Neural cell (in vitro differentiated cells): ENCODE results near the gene ACVRL1.

Source experiments
- EP300 ChIP-seq: fragments of 450-650 bp; conservative IDR thresholded peaks from 2 replicates; pipeline ENCODE4 v1.6.1; 2014; ENCODE audit warnings: antibody characterized with exemption, mild to moderate bottlenecking, moderate library complexity; ENCODE audit not compliant: poor library complexity, severe bottlenecking
- MXI1 ChIP-seq: fragments of 450-650 bp; conservative IDR thresholded peaks from 2 replicates; pipeline ENCODE4 v1.6.1; 2014; ENCODE audit warnings: antibody characterized with exemption, mild to moderate bottlenecking; ENCODE audit not compliant: poor library complexity, severe bottlenecking
- POLR2AphosphoS5 ChIP-seq: IDR thresholded peaks from 2 replicates; pipeline ENCODE4 v1.6.1; 2012
- RAD21 ChIP-seq: fragments of 450-650 bp; conservative IDR thresholded peaks from 2 replicates; pipeline ENCODE4 v1.6.1; 2014; ENCODE audit warnings: antibody characterized with exemption, mild to moderate bottlenecking, moderate library complexity
- TF ChIP-seq, protein P1 (sequence below): fragments of 450-650 bp; IDR thresholded peaks from 2 replicates; pipeline ENCODE4 v1.5.1; 2014; ENCODE audit warnings: antibody characterized with exemption, mild to moderate bottlenecking, moderate library complexity; ENCODE audit not compliant: poor library complexity, severe bottlenecking
- TF ChIP-seq, protein P2 (sequence below): IDR thresholded peaks from 2 replicates; pipeline ENCODE4 v1.6.1; 2012; ENCODE audit warnings: borderline replicate concordance

DNA sequence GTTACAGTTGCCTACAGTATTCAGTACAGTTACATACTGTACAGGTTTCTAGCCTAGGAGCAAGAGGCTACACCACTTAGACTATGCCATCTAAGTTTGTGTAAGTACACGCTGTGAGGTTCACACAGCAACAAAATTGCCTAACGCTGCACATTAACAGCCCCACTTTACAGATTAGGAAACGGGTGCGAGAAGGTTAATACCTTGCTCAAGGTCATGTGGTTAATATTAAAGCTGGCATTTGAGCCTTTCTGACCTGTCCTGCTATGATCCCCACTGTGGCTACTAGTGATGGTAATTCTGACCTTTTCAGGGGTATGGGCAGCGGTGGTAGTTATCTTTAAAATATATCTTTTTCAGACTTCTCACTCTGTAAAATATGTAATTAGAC, 65.1 kb downstream of the ACVRL1 start:
- no peak for TF ChIP-seq RAD21
- TF ChIP-seq, protein P1, sequence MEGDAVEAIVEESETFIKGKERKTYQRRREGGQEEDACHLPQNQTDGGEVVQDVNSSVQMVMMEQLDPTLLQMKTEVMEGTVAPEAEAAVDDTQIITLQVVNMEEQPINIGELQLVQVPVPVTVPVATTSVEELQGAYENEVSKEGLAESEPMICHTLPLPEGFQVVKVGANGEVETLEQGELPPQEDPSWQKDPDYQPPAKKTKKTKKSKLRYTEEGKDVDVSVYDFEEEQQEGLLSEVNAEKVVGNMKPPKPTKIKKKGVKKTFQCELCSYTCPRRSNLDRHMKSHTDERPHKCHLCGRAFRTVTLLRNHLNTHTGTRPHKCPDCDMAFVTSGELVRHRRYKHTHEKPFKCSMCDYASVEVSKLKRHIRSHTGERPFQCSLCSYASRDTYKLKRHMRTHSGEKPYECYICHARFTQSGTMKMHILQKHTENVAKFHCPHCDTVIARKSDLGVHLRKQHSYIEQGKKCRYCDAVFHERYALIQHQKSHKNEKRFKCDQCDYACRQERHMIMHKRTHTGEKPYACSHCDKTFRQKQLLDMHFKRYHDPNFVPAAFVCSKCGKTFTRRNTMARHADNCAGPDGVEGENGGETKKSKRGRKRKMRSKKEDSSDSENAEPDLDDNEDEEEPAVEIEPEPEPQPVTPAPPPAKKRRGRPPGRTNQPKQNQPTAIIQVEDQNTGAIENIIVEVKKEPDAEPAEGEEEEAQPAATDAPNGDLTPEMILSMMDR, result no peak
- no peak for TF ChIP-seq EP300
- no peak for TF ChIP-seq POLR2AphosphoS5
- TF ChIP-seq MXI1, result no peak
- TF ChIP-seq, protein P2, sequence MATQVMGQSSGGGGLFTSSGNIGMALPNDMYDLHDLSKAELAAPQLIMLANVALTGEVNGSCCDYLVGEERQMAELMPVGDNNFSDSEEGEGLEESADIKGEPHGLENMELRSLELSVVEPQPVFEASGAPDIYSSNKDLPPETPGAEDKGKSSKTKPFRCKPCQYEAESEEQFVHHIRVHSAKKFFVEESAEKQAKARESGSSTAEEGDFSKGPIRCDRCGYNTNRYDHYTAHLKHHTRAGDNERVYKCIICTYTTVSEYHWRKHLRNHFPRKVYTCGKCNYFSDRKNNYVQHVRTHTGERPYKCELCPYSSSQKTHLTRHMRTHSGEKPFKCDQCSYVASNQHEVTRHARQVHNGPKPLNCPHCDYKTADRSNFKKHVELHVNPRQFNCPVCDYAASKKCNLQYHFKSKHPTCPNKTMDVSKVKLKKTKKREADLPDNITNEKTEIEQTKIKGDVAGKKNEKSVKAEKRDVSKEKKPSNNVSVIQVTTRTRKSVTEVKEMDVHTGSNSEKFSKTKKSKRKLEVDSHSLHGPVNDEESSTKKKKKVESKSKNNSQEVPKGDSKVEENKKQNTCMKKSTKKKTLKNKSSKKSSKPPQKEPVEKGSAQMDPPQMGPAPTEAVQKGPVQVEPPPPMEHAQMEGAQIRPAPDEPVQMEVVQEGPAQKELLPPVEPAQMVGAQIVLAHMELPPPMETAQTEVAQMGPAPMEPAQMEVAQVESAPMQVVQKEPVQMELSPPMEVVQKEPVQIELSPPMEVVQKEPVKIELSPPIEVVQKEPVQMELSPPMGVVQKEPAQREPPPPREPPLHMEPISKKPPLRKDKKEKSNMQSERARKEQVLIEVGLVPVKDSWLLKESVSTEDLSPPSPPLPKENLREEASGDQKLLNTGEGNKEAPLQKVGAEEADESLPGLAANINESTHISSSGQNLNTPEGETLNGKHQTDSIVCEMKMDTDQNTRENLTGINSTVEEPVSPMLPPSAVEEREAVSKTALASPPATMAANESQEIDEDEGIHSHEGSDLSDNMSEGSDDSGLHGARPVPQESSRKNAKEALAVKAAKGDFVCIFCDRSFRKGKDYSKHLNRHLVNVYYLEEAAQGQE, result no peak
